ENCODE measurements around the gene GMDS.

DNA sequence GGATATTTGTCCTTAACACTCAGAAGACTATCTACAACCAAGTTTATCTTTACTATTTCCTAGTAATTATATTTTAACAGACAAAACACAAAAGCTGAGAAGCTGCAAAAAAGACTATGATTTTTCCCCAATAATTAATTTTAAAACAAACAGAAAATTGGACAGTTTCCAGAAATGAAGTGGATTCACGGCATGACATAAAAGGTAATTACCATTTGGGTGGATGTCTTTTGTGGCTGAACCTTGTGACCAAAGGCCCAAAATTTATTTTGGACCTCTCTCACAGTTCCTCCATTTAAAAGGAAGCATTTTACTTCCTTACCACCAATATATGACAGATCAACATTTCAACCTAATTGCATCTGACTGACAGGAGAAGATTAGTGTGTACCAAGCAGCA lies 90.2 kb downstream of the GMDS start:
- TF ChIP-seq EZH2 (IDR thresholded peaks at IDR 0.05; ENCODE audit: low read depth, unreplicated experiment) (no peak), STAT1 (IDR thresholded peaks at IDR 0.05; ENCODE audit: unreplicated experiment) (no peak), EZH2phosphoT487 (IDR thresholded peaks at IDR 0.05; ENCODE audit: unreplicated experiment) (no peak), POLR2AphosphoS5 (IDR thresholded peaks at IDR 0.05; ENCODE audit: low read depth) (no peak), CREB1 (CRISPR knock-in tag; IDR thresholded peaks at IDR 0.05; ENCODE audit: low read depth) (no peak)
- TF ChIP-seq, protein P1, sequence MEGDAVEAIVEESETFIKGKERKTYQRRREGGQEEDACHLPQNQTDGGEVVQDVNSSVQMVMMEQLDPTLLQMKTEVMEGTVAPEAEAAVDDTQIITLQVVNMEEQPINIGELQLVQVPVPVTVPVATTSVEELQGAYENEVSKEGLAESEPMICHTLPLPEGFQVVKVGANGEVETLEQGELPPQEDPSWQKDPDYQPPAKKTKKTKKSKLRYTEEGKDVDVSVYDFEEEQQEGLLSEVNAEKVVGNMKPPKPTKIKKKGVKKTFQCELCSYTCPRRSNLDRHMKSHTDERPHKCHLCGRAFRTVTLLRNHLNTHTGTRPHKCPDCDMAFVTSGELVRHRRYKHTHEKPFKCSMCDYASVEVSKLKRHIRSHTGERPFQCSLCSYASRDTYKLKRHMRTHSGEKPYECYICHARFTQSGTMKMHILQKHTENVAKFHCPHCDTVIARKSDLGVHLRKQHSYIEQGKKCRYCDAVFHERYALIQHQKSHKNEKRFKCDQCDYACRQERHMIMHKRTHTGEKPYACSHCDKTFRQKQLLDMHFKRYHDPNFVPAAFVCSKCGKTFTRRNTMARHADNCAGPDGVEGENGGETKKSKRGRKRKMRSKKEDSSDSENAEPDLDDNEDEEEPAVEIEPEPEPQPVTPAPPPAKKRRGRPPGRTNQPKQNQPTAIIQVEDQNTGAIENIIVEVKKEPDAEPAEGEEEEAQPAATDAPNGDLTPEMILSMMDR (conservative IDR thresholded peaks at IDR 0.05; ENCODE audit: low read depth in 2 of 2) = no peak
- TF ChIP-seq, protein P2, sequence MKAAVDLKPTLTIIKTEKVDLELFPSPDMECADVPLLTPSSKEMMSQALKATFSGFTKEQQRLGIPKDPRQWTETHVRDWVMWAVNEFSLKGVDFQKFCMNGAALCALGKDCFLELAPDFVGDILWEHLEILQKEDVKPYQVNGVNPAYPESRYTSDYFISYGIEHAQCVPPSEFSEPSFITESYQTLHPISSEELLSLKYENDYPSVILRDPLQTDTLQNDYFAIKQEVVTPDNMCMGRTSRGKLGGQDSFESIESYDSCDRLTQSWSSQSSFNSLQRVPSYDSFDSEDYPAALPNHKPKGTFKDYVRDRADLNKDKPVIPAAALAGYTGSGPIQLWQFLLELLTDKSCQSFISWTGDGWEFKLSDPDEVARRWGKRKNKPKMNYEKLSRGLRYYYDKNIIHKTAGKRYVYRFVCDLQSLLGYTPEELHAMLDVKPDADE (IDR thresholded peaks at IDR 0.05) = no peak
